Measurements from ENCODE around the gene DMRTC1B.
"Not testable (repeated sequence)": the region's sequence is repeated elsewhere in the genome, so short reads cannot be mapped to it uniquely, and the experiment has no call there.

The DMRTC1B gene

GRCh38 chrX:72776653-72777466 lies at the start of gene DMRTC1B:
Gene DMRTC1B, plus strand, starts transcription at chrX:72776890. Its CDS starts 68,246 bp downstream, at chrX:72845136.
- not testable (repeated sequence) for DNase-seq (ENCODE audit: low read depth in 2 of 2)

- no peak for DNase-seq (ENCODE audit: low read depth in 2 of 2)
Observed at GRCh38 chrX:72727846-72728245, 48.8 kb upstream of the DMRTC1B start.

DNA sequence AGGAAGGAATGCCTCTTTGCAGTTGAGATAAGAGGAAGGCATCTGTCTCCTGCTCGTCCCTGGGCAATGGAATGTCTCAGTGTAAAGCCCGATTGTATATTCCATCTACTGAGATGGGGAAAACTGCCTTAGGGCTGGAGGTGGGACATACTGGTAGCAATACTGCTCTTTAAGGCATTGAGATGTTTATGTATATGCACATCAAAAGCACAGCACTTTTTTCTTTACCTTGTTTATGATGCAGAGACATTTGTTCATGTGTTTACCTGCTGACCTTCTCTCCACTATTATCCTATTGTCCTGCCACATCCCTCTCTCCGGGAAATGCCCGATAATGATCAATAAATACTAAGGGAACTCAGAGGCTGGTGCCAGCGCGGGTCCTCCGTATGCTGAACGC lies 43.1 kb upstream of the DMRTC1B start:
- not testable (repeated sequence) for DNase-seq (ENCODE audit: low read depth in 2 of 2)

DNA sequence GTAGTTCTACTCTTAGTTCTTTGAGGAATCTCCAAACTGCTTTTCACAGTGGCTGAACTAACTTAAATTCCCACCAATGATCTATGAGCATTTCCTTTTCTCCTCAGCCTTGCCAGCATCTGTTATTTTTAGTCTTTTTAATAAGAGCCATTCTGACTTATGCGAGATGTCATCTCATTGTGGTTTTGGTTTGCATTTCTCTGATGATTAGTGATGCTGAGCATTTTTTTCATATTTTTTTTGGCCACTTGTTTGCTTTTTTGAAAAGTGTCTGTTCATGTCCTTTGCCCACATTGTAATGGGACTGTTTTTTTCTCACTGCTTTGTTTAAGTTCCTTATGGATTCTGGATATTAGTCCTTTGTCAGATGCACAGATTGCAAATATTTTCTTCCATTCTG lies 41.1 kb upstream of the DMRTC1B start:
- no peak for DNase-seq (ENCODE audit: low read depth in 2 of 2)

- not testable (repeated sequence) for DNase-seq (ENCODE audit: low read depth in 2 of 2)
Observed at GRCh38 chrX:72745546-72745945, 31.1 kb upstream of the DMRTC1B start.

DNA sequence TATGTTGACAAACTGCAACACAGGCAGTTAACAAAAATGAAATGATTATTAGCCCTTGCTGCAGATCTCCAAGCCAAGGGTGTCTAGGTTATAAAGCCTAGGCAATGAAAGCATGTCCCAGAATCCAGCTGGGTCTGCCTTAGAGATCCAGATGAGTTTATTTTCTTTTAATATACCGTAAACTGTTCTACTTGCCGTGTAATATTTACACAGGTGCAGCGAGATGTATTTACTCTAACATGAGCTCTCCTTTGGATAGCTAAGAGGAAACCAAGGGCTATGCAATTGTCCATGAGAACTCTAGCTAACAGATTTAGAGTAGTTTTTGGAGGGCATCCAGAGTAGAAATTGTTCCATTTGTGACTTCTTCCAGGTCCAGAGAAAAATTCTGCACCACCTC lies 28.1 kb upstream of the DMRTC1B start:
- DNase-seq (ENCODE audit: low read depth in 2 of 2), result not testable (repeated sequence)

GRCh38 chrX:72760454-72760853 lies 16.2 kb upstream of the DMRTC1B start:
- DNase-seq (ENCODE audit: low read depth in 2 of 2), result not testable (repeated sequence)

- DNase-seq (ENCODE audit: low read depth in 2 of 2), result not testable (repeated sequence)
Observed at GRCh38 chrX:72777467-72777790, 739 bp downstream of the DMRTC1B start.

GRCh38 chrX:72778146-72778545 lies 1.5 kb downstream of the DMRTC1B start:
- DNase-seq (ENCODE audit: low read depth in 2 of 2), result not testable (repeated sequence)

DNA sequence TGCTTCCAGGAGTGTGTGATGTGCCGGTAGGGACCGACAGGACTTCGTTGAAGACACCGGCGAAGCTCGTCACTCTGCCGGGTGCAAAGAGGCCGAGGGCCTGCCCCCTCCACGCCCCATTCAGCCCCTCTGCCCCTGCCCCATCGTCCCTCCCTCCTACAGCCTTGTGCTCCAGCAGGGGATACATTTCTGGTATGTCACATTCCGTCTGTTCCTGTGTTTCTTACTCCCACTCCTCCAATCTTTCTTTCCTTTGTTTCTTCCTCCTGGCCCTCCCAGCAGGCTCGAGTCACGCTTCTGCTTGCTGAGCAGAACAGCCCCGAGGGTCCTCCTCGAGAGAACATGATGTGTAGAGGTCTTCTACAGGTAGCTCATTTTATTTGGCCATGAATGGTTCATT lies 5.9 kb downstream of the DMRTC1B start, which contains the start of gene FAM236B:
Gene FAM236B (minus strand): TSS at position 101 of the 400 bp plus-strand sequence. CDS start 100 bp downstream, at position 1.
- not testable (repeated sequence) for DNase-seq (ENCODE audit: low read depth in 2 of 2)

GRCh38 chrX:72783365-72783936 lies 6.8 kb downstream of the DMRTC1B start:
- DNase-seq (ENCODE audit: low read depth in 2 of 2), result not testable (repeated sequence)

DNA sequence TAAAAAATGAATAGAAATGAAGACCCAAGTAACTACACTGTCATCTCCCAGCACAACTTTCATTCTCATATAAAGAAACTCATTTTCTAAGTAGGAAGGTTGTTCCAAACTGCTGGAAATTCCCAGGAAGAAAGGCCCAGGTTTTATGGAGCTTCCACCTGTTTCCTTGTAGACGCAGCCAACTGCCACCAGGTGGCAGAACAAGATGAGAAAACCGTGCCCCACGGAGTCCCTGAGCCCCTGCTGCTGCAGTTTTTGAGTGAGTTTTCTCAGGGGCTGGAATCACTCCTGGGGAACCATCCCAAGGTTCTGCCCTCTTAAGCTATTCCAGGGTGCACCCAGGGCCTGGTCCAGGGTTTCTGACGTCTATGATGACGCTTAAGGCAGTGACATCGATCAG lies 7.3 kb downstream of the DMRTC1B start:
- DNase-seq (ENCODE audit: low read depth in 2 of 2), result not testable (repeated sequence)

- not testable (repeated sequence) for DNase-seq (ENCODE audit: low read depth in 2 of 2)
Observed at GRCh38 chrX:72788142-72788541, 11.5 kb downstream of the DMRTC1B start.

GRCh38 chrX:72790390-72790789 lies 13.7 kb downstream of the DMRTC1B start:
- not testable (repeated sequence) for DNase-seq (ENCODE audit: low read depth in 2 of 2)

DNA sequence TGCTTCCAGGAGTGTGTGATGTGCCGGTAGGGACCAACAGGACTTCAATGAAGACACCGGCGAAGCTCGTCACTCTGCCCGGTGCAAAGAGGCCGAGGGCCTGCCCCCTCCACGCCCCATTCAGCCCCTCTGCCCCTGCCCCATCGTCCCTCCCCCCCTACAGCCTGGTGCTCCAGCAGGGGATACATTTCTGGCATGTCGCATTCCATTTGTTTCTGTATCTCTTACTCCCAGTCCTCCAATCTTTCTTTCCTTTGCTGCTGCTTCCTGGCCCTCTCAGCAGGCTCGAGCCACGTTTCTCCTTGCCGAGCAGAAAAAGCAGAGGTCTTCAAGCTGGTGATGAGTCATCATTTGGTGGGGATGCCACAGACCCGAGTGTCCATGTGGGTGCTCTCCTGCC lies 31.4 kb downstream of the DMRTC1B start, which contains the start of gene FAM236D:
Gene FAM236D (minus strand): TSS at position 101 of the 400 bp plus-strand sequence. CDS start 100 bp downstream, at position 1.
- DNase-seq (ENCODE audit: low read depth in 2 of 2), result not testable (repeated sequence)

- DNase-seq (ENCODE audit: low read depth in 2 of 2), result not testable (repeated sequence)
Observed at GRCh38 chrX:72830701-72831100, 54.0 kb downstream of the DMRTC1B start.

GRCh38 chrX:72837532-72837931 lies 60.8 kb downstream of the DMRTC1B start:
- DNase-seq (ENCODE audit: low read depth in 2 of 2), result not testable (repeated sequence)

DNA sequence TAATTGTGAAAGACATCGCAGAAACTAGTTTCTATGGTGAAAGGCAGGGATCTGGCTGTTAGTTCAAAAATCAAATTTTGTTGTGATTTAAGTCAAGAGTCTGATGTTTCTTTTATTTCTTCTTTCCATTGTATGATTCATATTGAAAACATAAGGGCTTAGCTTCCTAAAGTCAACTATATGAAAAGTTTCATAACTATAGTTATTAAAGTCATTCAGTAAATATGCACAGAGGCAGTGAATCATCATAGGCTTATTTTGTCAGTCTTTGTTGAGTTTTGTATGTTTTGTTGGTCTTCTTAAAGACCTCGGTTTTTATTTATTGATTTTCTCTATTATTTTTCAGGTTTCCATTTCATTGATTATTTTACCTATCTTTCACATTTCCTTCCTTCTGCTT lies 106.2 kb downstream of the DMRTC1B start:
- DNase-seq (ENCODE audit: low read depth in 2 of 2), result not testable (repeated sequence)

DNA sequence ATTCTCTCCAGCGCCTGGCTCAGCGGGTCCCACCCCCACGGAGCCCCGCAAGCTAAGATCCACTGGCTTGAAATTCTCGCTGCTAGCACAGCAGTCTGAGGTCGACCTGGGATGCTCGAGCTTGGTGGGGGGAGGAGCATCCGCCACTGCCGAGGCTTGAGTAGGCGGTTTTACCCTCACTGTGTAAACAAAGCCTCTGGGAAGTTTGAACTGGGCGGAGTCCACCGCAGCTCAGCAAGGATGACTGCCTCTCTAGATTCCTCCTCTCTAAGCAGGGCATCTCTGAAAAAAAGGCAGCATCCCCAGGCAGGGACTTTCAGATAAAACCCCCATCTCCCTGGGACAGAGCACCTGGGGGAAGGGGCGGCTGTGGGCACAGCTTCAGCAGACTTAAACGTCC lies 113.0 kb downstream of the DMRTC1B start:
- DNase-seq (ENCODE audit: low read depth in 2 of 2), result not testable (repeated sequence)
